ENCODE results near the gene F12.
A peak's percentile ranks its signal among the peaks of the same experiment; 100 is the strongest.

Gene F12

GRCh38 chr5:177446200-177447065 lies 37.1 kb upstream of the F12 start, which contains the start of gene PRR7:
TSS of gene PRR7 (plus strand) at chr5:177446814. CDS start at chr5:177455068, 8,254 bp downstream.
- DNase-seq (ENCODE audit: low read depth in 2 of 2), result peak in 1 of 2 donors; percentile 44

- no peak for DNase-seq (ENCODE audit: low read depth in 2 of 2)
Measured at GRCh38 chr5:177445917-177446199, 36.5 kb upstream of the F12 start.

- DNase-seq (ENCODE audit: low read depth in 2 of 2), result no peak
Measured at GRCh38 chr5:177445052-177445916, 35.9 kb upstream of the F12 start.

- DNase-seq (ENCODE audit: low read depth in 2 of 2), result no peak
Measured at GRCh38 chr5:177444106-177445051, 35.0 kb upstream of the F12 start.

- no peak for DNase-seq (ENCODE audit: low read depth in 2 of 2)
Measured at GRCh38 chr5:177443144-177443983, 34.0 kb upstream of the F12 start.

- DNase-seq (ENCODE audit: low read depth in 2 of 2), result no peak
Measured at GRCh38 chr5:177442066-177442826, 32.9 kb upstream of the F12 start.

GRCh38 chr5:177440990-177441780 lies 31.8 kb upstream of the F12 start:
- DNase-seq (ENCODE audit: low read depth in 2 of 2), result no peak

GRCh38 chr5:177440211-177440989 lies 31.0 kb upstream of the F12 start:
- DNase-seq (ENCODE audit: low read depth in 2 of 2), result no peak

GRCh38 chr5:177439518-177440053 lies 30.2 kb upstream of the F12 start:
- DNase-seq (ENCODE audit: low read depth in 2 of 2), result no peak

- DNase-seq (ENCODE audit: low read depth in 2 of 2), result no peak
Measured at GRCh38 chr5:177438468-177438867, 29.1 kb upstream of the F12 start.

- DNase-seq (ENCODE audit: low read depth in 2 of 2), result no peak
Measured at GRCh38 chr5:177437623-177438022, 28.3 kb upstream of the F12 start.

- DNase-seq (ENCODE audit: low read depth in 2 of 2), result no peak
Measured at GRCh38 chr5:177435847-177436536, 26.6 kb upstream of the F12 start.

GRCh38 chr5:177434942-177435738 lies 25.8 kb upstream of the F12 start:
- DNase-seq (ENCODE audit: low read depth in 2 of 2), result no peak

GRCh38 chr5:177434437-177434836 lies 25.1 kb upstream of the F12 start:
- no peak for DNase-seq (ENCODE audit: low read depth in 2 of 2)

GRCh38 chr5:177433658-177434217 lies 24.4 kb upstream of the F12 start:
- DNase-seq (ENCODE audit: low read depth in 2 of 2), result no peak

All from stimulated activated CD8-positive, alpha-beta memory T cell treated with anti-CD3 and anti-CD28 coated beads, Interleukin-7, amount 100 ng/mL, for 1 hour (primary cell).